HG02623 (cell line): ENCODE results near the gene COPS9.

Source experiments
- ATAC-seq: cut with Tn5 transposase; IDR thresholded peaks from one replicate; pipeline ENCODE4 v1.9.1; 2021; ENCODE audit warnings: moderate library complexity; ENCODE audit not compliant: unreplicated experiment

COPS9 gene

GRCh38 chr2:240121675-240122074 is 14.4 kb downstream of the COPS9 start:
- no peak for ATAC-seq

- ATAC-seq = no peak
Observed at GRCh38 chr2:240121190-240121589, 14.9 kb downstream of the COPS9 start.

GRCh38 chr2:240114233-240114632 is 21.9 kb downstream of the COPS9 start:
- ATAC-seq = no peak

DNA sequence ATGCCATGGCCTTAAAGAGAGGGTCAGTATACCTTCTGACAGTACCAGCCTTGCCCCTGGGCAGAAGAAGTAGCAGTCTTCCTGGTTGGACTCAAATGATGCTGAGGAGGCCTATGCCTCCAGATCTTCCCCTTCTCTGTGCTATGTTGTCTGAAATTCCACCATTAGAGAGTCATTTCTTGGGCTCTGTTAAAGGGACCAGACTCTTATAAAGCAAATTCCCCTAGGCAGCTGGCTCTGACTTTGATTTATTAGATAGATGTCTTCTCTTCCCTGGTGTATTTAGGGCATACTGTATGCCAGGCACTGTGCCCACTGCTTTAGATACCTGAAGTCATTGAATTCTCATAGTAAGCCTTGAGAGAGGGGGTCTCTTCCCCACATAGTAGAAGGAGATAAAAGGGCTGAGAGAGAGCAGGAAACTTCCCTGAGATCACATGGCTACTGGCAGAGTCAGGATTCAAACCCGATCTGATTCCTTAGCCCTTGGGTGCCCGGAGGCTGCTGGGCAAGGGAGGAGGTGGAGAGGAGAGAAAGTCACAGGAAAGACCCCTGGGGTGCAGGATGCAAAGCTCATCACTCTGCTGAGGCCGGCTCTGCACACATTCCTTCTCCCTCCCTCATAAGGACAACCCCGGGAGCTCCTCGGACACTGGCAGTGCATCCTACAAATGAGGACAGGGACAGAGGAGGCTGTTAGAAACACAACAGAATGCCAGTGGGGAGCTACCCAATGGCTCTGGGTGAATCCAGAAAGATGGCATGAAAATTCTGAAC is 23.0 kb downstream of the COPS9 start:
- ATAC-seq = no peak

- no peak for ATAC-seq
Observed at GRCh38 chr2:240111253-240111652, 24.9 kb downstream of the COPS9 start.

DNA sequence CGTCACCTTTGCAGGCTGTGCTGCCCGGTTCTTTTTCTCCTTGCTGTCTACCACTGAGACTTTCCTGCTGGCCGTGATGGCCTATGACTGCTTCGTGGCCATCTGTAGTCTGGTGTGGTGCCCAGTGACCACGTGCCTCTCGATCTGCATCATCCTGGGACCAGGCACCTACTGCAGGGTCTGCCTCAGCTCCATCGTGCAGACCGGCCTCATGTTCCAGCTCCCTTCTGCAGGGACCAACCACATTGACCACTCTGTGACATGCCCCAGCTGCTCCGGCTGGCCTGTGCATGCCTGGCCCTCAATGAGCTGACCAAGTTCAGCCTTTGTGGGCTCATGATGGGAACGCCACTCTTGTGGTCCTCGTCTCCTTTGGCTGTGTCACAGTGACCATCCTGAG is 26.7 kb downstream of the COPS9 start:
- ATAC-seq = no peak

GRCh38 chr2:240107477-240107796 is 28.7 kb downstream of the COPS9 start:
- ATAC-seq = no peak

GRCh38 chr2:240106765-240107476 is 29.2 kb downstream of the COPS9 start:
- ATAC-seq = no peak

DNA sequence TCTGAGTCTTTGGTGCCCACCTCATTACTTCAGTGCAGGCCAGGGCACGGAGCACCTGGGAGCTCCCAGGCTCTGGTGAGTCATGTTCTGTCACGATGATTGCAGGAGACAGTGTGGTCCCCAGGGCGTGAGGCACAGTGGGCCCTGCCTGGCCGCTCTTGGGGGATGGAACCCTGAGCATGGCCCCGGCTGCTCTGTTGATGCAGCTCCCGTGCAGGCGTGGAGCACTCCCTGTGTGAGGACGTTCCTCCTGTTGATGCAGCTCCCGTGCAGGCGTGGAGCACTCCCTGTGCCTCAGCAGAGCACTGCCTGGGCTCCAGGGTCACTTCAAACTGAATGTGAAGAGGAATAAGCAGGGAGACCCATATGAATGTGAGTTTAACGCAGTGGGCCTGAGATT is 30.1 kb downstream of the COPS9 start:
- no peak for ATAC-seq

DNA sequence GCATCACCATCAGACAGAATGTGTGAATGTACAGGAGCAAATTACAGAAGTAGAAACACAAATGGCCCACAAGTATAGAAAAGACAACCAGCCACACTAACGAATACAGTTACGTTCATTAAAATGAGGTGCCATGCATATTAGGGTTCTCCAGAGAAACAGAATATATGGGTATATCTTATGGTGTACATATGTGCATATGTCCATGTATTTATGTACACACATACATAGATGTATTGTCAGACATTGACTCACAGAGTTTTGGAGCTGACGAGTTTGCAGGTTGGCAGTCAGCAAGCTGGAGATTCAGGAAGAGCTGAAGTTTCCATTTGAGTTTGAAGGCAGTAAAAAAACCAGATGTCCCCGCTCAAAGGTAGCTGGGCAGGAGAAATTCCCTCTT is 33.0 kb downstream of the COPS9 start:
- ATAC-seq = no peak

DNA sequence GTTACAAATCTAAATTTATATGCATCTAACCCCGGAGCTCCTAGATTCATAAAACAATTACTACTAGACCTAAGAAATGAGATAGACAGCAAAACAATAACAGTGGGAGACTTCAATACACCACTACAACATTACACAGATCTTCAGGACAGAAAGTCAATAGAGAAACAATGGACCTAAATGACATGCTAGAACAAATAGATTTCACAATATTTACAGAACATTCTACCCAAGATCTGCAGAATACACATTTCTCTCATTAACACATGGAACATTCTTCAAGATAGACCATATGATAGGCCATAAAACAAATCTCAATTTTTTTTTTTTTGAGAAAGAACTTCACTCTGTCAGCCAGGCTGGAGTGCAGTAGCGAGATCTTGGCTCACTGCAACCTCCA is 37.8 kb downstream of the COPS9 start:
- no peak for ATAC-seq

DNA sequence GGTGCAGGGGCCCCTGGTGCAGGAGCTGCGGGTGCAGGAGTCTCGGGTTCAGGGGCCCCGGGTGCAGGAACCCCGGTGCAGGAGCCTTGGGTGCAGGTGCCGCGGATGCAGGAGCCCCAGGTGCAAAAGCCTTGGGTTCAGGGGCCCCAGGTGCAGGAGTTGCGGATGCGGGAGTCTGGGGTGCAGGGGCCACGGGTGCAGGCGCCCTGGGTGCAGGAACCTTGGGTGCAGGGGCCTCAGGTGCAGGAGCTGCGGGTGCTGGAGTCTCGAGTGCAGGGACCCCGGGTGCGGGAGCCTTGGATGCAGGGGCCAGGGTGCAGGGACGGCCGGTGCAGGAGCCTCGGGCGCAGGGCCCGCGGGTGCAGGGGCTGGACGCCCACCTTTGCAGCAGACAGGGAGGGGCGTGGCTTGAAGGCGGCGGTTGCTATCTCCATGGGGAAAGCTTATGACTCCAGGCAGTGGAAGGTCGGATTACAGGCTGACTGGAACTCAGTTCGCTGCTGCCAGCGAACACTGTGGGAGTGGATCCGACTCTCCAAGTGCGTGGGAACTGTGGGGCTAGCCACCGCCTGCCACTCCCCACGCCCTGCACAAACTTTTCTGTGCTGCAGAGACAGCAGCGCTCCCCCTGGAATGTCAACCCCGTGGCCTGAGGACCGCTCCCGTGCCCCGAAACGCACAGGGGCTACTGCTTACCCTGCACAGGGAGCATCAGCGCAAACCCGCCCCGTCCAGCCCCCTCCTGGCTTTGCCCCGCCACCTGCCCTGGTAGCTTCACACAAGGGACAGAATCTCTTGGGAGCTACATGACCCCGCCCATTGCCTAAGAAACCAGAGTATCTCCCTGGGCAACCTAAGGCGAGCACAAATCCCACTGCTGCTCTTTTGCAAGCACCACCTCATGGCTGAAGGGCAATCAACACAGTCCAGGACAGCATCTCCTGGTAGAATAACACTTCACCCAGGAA is 40.3 kb downstream of the COPS9 start:
- no peak for ATAC-seq

DNA sequence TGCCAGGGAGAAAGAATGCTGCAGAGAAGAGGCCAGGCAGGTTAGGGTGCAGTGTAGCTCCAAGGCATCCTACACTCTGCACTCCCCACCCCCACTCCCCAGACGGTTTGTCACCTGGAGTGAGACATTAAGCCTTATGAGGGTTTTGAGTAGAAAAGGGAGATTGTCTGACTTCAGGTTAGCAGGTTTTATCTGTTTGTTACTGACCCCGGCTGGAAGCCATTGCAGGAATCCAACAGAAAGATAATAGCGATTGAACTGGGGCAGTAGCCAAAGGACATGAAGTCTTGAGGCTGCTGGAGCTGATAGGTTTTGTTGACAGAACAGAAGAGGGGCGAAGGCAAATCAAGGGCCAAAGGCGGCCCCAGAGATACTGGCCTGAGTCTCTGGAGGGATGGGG is 46.8 kb downstream of the COPS9 start:
- no peak for ATAC-seq

DNA sequence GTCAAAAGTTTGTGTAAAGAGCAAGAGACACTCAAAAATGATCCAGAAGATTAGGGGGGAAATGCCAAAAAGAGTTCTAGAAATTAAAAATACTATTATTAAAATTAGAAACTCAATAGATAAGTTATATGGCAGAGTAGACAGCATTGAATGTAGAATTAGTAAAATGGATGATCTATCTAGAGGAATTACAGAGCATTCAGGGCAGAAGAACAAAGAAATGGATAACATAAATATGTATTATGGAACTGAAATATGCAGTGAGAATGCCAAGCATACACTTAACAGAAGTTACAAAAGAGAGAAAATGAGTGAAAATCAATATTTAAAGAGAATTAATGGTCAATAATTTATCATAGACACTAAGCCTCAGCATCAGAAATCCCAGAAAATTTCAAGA is 49.5 kb downstream of the COPS9 start:
- ATAC-seq = no peak
